GM03348 (cell line): ENCODE results near the gene KCNK7.
A peak's percentile ranks its signal among the peaks of the same experiment; 100 is the strongest.
"Not testable (repeated sequence)": the region's sequence is repeated elsewhere in the genome, so short reads cannot be mapped to it uniquely, and the experiment has no call there.

Experiments
- DNase-seq: peaks from one replicate; pipeline ENCODE4 v3.0.0; 2012; ENCODE audit warnings: low spot score

Gene KCNK7

GRCh38 chr11:65595543-65596281, at the start of gene KCNK7:
Gene KCNK7, minus strand, starts transcription at chr11:65595800. Its CDS starts 28 bp downstream, at chr11:65595772.
- no peak for DNase-seq

GRCh38 chr11:65644837-65645236, 49.2 kb upstream of the KCNK7 start:
- no peak for DNase-seq

- DNase-seq: no peak
These were observed 48.4 kb upstream of the KCNK7 start for GRCh38 chr11:65643971-65644370.

- no peak for DNase-seq
These were observed 46.5 kb upstream of the KCNK7 start for GRCh38 chr11:65642014-65642671.

- DNase-seq: no peak
These were observed 45.9 kb upstream of the KCNK7 start for GRCh38 chr11:65641297-65642013.

- DNase-seq: no peak
These were observed 45.1 kb upstream of the KCNK7 start for GRCh38 chr11:65640483-65641296.

- no peak for DNase-seq
These were observed 44.3 kb upstream of the KCNK7 start for GRCh38 chr11:65639623-65640482.

- not testable (repeated sequence) for DNase-seq
These were observed 43.6 kb upstream of the KCNK7 start for GRCh38 chr11:65639228-65639597.

- peak; percentile 95 for DNase-seq
These were observed 42.3 kb upstream of the KCNK7 start, which contains the start of gene SIPA1 for GRCh38 chr11:65637794-65638419. Gene SIPA1, plus strand, starts transcription at chr11:65638101. Its CDS starts 2,821 bp downstream, at chr11:65640922.

GRCh38 chr11:65637032-65637557, 41.5 kb upstream of the KCNK7 start:
- no peak for DNase-seq

GRCh38 chr11:65636108-65637031, 40.8 kb upstream of the KCNK7 start:
- no peak for DNase-seq

GRCh38 chr11:65634905-65635731, 39.5 kb upstream of the KCNK7 start:
- no peak for DNase-seq

- no peak for DNase-seq
These were observed 38.8 kb upstream of the KCNK7 start for GRCh38 chr11:65634440-65634839.

- no peak for DNase-seq
These were observed 38.5 kb upstream of the KCNK7 start for GRCh38 chr11:65634109-65634436.

GRCh38 chr11:65633390-65634108, 37.9 kb upstream of the KCNK7 start:
- DNase-seq: no peak

- no peak for DNase-seq
These were observed 34.6 kb upstream of the KCNK7 start for GRCh38 chr11:65630215-65630614.

GRCh38 chr11:65629579-65629978, 34.0 kb upstream of the KCNK7 start:
- DNase-seq: no peak

- DNase-seq: no peak
These were observed 31.6 kb upstream of the KCNK7 start for GRCh38 chr11:65627202-65627601.
